H1 (cell line): ENCODE results near the gene SGK1. TPM values are rescaled to one million over a fixed set of nuclear protein-coding genes. Genes with fewer than 3 reads are reported as not detected.

Experiments
- CTCF ChIA-PET: fragments of 300-600 bp; sonication (Branson Sonifier 250); formaldehyde crosslinking; loops from one replicate; lab custom pipeline; 2021; ENCODE audit not compliant: partially characterized antibody; lab: Charles Lee
- POLR2A ChIA-PET: fragments of 300-600 bp; sonication (Branson Sonifier 250); formaldehyde crosslinking; loops from one replicate; lab custom pipeline; 2021; ENCODE audit warnings: inconsistent platforms; ENCODE audit not compliant: partially characterized antibody; lab: Charles Lee
- DNase-seq, 2 experiments: peaks; one replicate each; pipeline versions ENCODE4 v3.0.0 to v3.0.0-alpha.2; 2010 to 2022; ENCODE audit warnings: low spot score in 2 of 2, low read depth in 1 of 2, mixed read lengths in 1 of 2
- FAIRE-seq: peaks from 2 replicates; lab custom pipeline; 2011; peaks lifted over from hg19 to GRCh38; lab: Jason Lieb, UNC
- H2AFZ ChIP-seq: 2 replicates; pipeline ENCODE4 v1.8.1; 2012; ENCODE audit warnings: low read length, inconsistent platforms
- H2AK5ac ChIP-seq: 2 replicates; pipeline ENCODE4 v1.6.1; 2013; ENCODE audit warnings: low read depth, low read length
- H2BK120ac ChIP-seq: replicated peaks from 2 replicates; pipeline ENCODE3; 2013; ENCODE audit warnings: low read depth, low read length, inconsistent platforms
- H2BK12ac ChIP-seq: 2 replicates; pipeline ENCODE4 v1.6.1; 2013; ENCODE audit warnings: low read depth, low read length
- H2BK15ac ChIP-seq: 2 replicates; pipeline ENCODE4 v1.6.1; 2013; ENCODE audit warnings: low read length
- H2BK20ac ChIP-seq: 2 replicates; pipeline ENCODE4 v1.6.1; 2013; ENCODE audit warnings: low read length
- H2BK5ac ChIP-seq: 2 replicates; pipeline ENCODE4 v1.6.1; 2013; ENCODE audit warnings: low read depth, low read length
- H3K14ac ChIP-seq: 2 replicates; pipeline ENCODE4 v1.6.1; 2013; ENCODE audit warnings: inconsistent platforms; ENCODE audit not compliant: insufficient read length
- H3K18ac ChIP-seq: 2 replicates; pipeline ENCODE4 v1.6.1; 2013; ENCODE audit warnings: low read length; ENCODE audit errors: extremely low read depth
- H3K23ac ChIP-seq: 2 replicates; pipeline ENCODE4 v1.6.1; 2013; ENCODE audit warnings: inconsistent platforms; ENCODE audit not compliant: insufficient read length
- H3K23me2 ChIP-seq: 2 replicates; pipeline ENCODE4 v1.6.1; 2013; ENCODE audit warnings: low read depth, low read length
- H3K27ac ChIP-seq: 2 replicates; pipeline ENCODE4 v1.6.1; 2011; ENCODE audit warnings: low read depth, low read length, inconsistent platforms
- H3K27me3 ChIP-seq, 4 experiments: replicated peaks in 1 of 4; 1 replicate in 1 of 4; 2 replicates in 3 of 4; pipeline versions ENCODE4 v1.6.1 to v1.8.1; 2011 to 2013; ENCODE audit warnings: low read length in 3 of 4, mild to moderate bottlenecking in 3 of 4, inconsistent platforms in 2 of 4, mixed read lengths in 2 of 4, moderate library complexity in 1 of 4; ENCODE audit not compliant: control insufficient read depth in 3 of 4, insufficient read depth in 3 of 4; ENCODE audit errors: extremely low read depth in 1 of 4
- H3K36me3 ChIP-seq, 4 experiments: 2 replicates each; pipeline versions ENCODE4 v1.6.1 to v1.8.1; 2011 to 2013; ENCODE audit warnings: mild to moderate bottlenecking in 4 of 4, low read length in 3 of 4, moderate library complexity in 2 of 4, control low read depth in 1 of 4, inconsistent platforms in 1 of 4; ENCODE audit not compliant: insufficient read depth in 4 of 4, control insufficient read depth in 2 of 4
- H3K4ac ChIP-seq: replicated peaks from 2 replicates; pipeline ENCODE3; 2013; ENCODE audit warnings: low read length, low read depth, mixed read lengths, inconsistent platforms; ENCODE audit not compliant: insufficient read length
- H3K4me1 ChIP-seq, 4 experiments: replicated peaks in 1 of 4; 1 replicate in 1 of 4; 2 replicates in 3 of 4; pipeline versions ENCODE4 v1.6.1 to v1.8.1; 2011 to 2013; ENCODE audit warnings: low read length in 3 of 4, inconsistent platforms in 2 of 4, mixed read lengths in 1 of 4; ENCODE audit not compliant: insufficient read depth in 4 of 4, control insufficient read depth in 3 of 4
- H3K4me2 ChIP-seq, 2 experiments: 2 replicates each; pipeline versions ENCODE4 v1.6.1 to v1.8.1; 2011 to 2013; ENCODE audit warnings: low read depth in 2 of 2, low read length in 2 of 2, control low read depth in 1 of 2, inconsistent platforms in 1 of 2, mild to moderate bottlenecking in 1 of 2; ENCODE audit not compliant: insufficient read depth in 1 of 2
- H3K4me3 ChIP-seq, 4 experiments: fragments of 200-600, 300-600 bp in 1 of 4; sonication (generic), shearing (Covaris generic), sonication (Bioruptor Twin) in 1 of 4; 2 replicates each; pipeline versions ENCODE4 v1.5.1 to v1.8.1; 2011 to 2016; ENCODE audit warnings: low read length in 4 of 4, low read depth in 3 of 4, control low read depth in 2 of 4, inconsistent platforms in 2 of 4, mild to moderate bottlenecking in 2 of 4, mixed read lengths in 1 of 4, moderate library complexity in 1 of 4; ENCODE audit not compliant: insufficient read depth in 2 of 4; ENCODE audit errors: extremely low read depth in 1 of 4
- H3K56ac ChIP-seq: replicated peaks from 2 replicates; pipeline ENCODE3; 2013; ENCODE audit warnings: low read depth, mild to moderate bottlenecking, mixed read lengths, low read length, inconsistent platforms; ENCODE audit not compliant: insufficient read length
- H3K79me1 ChIP-seq: 2 replicates; pipeline ENCODE4 v1.6.1; 2013; ENCODE audit warnings: low read depth, low read length, control low read depth
- H3K79me2 ChIP-seq, 2 experiments: 2 replicates each; pipeline versions ENCODE4 v1.6.1 to v1.8.1; 2012 to 2013; ENCODE audit warnings: low read length in 2 of 2, mild to moderate bottlenecking in 2 of 2, inconsistent platforms in 1 of 2; ENCODE audit not compliant: insufficient read depth in 2 of 2, control insufficient read depth in 1 of 2
- H3K9ac ChIP-seq, 4 experiments: replicated peaks in 1 of 4; 1 replicate in 1 of 4; 2 replicates in 3 of 4; pipeline versions ENCODE4 v1.6.1 to v1.8.1; 2011 to 2013; ENCODE audit warnings: low read depth in 3 of 4, low read length in 3 of 4, control low read depth in 2 of 4, mild to moderate bottlenecking in 2 of 4, moderate library complexity in 2 of 4, inconsistent platforms in 1 of 4; ENCODE audit errors: extremely low read depth in 1 of 4
- H3K9me3 ChIP-seq, 2 experiments: 2 replicates each; pipeline versions ENCODE4 v1.6.1 to v1.8.1; 2012 to 2013; ENCODE audit warnings: mild to moderate bottlenecking in 2 of 2, moderate library complexity in 2 of 2, control low read depth in 1 of 2, inconsistent platforms in 1 of 2, low read depth in 1 of 2, low read length in 1 of 2, mixed read lengths in 1 of 2; ENCODE audit not compliant: insufficient read depth in 2 of 2
- H4K20me1 ChIP-seq, 2 experiments: replicated peaks in 1 of 2; 2 replicates each; pipeline versions ENCODE3 to v1.8.1; 2011 to 2013; ENCODE audit warnings: inconsistent platforms in 2 of 2, low read length in 2 of 2, mild to moderate bottlenecking in 1 of 2; ENCODE audit not compliant: insufficient read depth in 2 of 2, control insufficient read depth in 1 of 2
- H4K5ac ChIP-seq: 2 replicates; pipeline ENCODE4 v1.6.1; 2013; ENCODE audit warnings: low read length, low read depth, mixed read lengths, inconsistent platforms; ENCODE audit not compliant: insufficient read length
- H4K8ac ChIP-seq: 2 replicates; pipeline ENCODE4 v1.8.0; 2013; ENCODE audit warnings: mild to moderate bottlenecking, moderate library complexity, low read length, inconsistent platforms; ENCODE audit not compliant: insufficient read depth; ENCODE audit errors: extremely low read depth
- H4K91ac ChIP-seq: replicated peaks from 2 replicates; pipeline ENCODE3; 2013; ENCODE audit warnings: low read length, mixed read lengths, inconsistent platforms; ENCODE audit not compliant: insufficient read length
- CBX8 ChIP-seq: fragments of 300-800, 300-1000 bp; sonication (generic); IDR thresholded peaks from 2 replicates; pipeline ENCODE4 v1.7.1; 2016; ENCODE audit warnings: low read depth, low read length, borderline replicate concordance
- CHD2 ChIP-seq: IDR thresholded peaks from 2 replicates; pipeline ENCODE4 v1.6.1; 2012; ENCODE audit warnings: low read length, improper control_type of control experiment
- CTBP2 ChIP-seq: IDR thresholded peaks from 2 replicates; pipeline ENCODE4 v1.7.0; 2011; ENCODE audit warnings: borderline replicate concordance, mild to moderate bottlenecking, moderate library complexity, mixed read lengths, low read length; ENCODE audit not compliant: insufficient read depth, insufficient read length
- MAFK ChIP-seq: IDR thresholded peaks from 2 replicates; pipeline ENCODE4 v1.6.1; 2012; ENCODE audit warnings: low read depth, mild to moderate bottlenecking, improper control_type of control experiment, low read length
- POU5F1 ChIP-seq: IDR thresholded peaks from 2 replicates; pipeline ENCODE4 v1.6.1; 2011; ENCODE audit warnings: low read depth, mild to moderate bottlenecking, low read length, moderate library complexity
- SP2 ChIP-seq: IDR thresholded peaks from 2 replicates; pipeline ENCODE4 v1.6.1; 2012; ENCODE audit warnings: mild to moderate bottlenecking, low read length, inconsistent platforms
- SRF ChIP-seq: IDR thresholded peaks from 2 replicates; pipeline ENCODE4 v1.6.1; 2011; ENCODE audit warnings: mild to moderate bottlenecking, low read depth, low read length, moderate library complexity
- WGBS, 2 experiments: shearing (Covaris generic) in 1 of 2; methylation state at CpG; one replicate each; pipeline versions ENCODE4 v1.1.6 to v1.1.7; 2013 to 2015; ENCODE audit warnings: low lambda C conversion rate in 2 of 2, mixed read lengths in 2 of 2, inconsistent platforms in 1 of 2, low coverage in 1 of 2, missing lambda C conversion rate in 1 of 2; ENCODE audit not compliant: insufficient replicate concordance in 2 of 2, insufficient coverage in 1 of 2, insufficient read length in 1 of 2; ENCODE audit errors: extremely low coverage in 1 of 2, missing lambda C conversion rate in 1 of 2; 5-methylcytosine and 5-hydroxymethylcytosine counted together
- polyA plus RNA-seq, 7 experiments: library from polyadenylated mRNA; depleted of rRNA in 3 of 7; stranded (reverse) in 5 of 7; unstranded in 2 of 7; fragments of >200 nt in 5 of 7; fragments of 200-250 nt in 2 of 7; gene quantifications; 1 replicate in 5 of 7; 2 replicates in 1 of 7; 4 replicates in 1 of 7; pipeline versions ENCODE4 v1.2.1 to v1.2.3, GENCODE V29; 2011 to 2013; ENCODE audit warnings: missing spikeins in 2 of 7, mixed read lengths in 2 of 7
- total RNA-seq: library from RNA; stranded (reverse); fragmentation: NEBNext Ultra II Directional; extraction: Animal tissue kit (Norgen Biotek cat#: 25700); gene quantifications from 2 replicates; pipeline ENCODE4 v1.2.1, GENCODE V29; 2021

The SGK1 gene
- total and polyA plus RNA-seq, 2 of the 8 experiments (the other 6 are each of a cell fraction or from before 2014, with no cell fraction given): 14.5 to 18.4 TPM

DNA sequence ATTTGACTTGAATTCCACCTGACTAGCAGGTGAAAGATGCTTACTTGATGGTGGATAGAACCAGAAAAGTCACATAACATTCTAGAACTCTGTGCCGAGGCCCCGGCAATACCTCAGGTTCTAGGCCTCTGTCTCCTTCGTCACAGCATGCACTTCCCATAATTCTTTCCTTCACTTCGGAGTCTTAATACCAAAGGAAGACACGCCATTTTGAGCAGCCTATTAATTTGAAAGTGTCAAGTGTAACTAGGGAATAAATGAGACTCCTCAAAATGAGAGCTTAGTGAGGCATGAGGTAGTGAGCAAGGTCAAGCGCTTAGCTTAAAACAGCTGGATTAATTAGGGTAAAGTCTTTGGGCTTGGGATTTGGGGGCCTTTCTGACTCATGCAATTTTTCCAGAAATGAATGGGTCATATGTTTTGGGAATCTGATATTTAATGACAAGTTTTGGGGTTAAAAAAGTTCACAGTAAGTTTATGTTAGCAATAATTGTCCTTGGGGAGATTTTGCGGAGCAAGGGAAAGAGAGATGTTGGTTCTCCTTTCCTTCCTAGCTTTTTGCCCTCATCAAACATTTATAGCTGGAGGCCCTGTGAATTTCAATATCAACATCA is 29.1 kb upstream of the SGK1 start:
- Histone ChIP-seq H2BK20ac (no peak overlapping the region), H4K20me1 (no peaks in the 10 kb centered on the region), H3K23ac (no peak overlapping the region), H2AK5ac (no peak overlapping the region), H2BK5ac (no peak overlapping the region), H3K79me1 (no peaks in the 10 kb centered on the region), H2BK12ac (no peak overlapping the region), H3K4me3 (no peak overlapping the region), H2BK120ac (no peak overlapping the region), H3K4me1 (peaks cover 0 to 2% (median 0%) of the 10 kb centered on the region in 4 experiments; a peak in 1 of 7 replicates), H2AFZ (no peak overlapping the region), H3K56ac (no peak overlapping the region), H3K27me3 (no peaks in the 10 kb centered on the region), H3K9ac (no peak overlapping the region), H4K5ac (no peak overlapping the region), H3K14ac (no peak overlapping the region), H3K18ac (no peak overlapping the region), H3K4ac (no peak overlapping the region), H3K27ac (no peak overlapping the region), H3K79me2 (no peaks in the 10 kb centered on the region), H3K36me3 (no peaks in the 10 kb centered on the region), H3K23me2 (no peaks in the 10 kb centered on the region), H3K9me3 (no peaks in the 10 kb centered on the region), H4K8ac (no peak overlapping the region)
- 89% methylated on average over 7 of the region's 7 CpGs; no CpG with 5 or more reads in 1 of the 2 experiments for WGBS, 2 experiments
- FAIRE-seq: no peak
- no peak for TF ChIP-seq CHD2
- TF ChIP-seq SP2: no peak
- no peak for TF ChIP-seq CBX8
- TF ChIP-seq MAFK: no peak
- TF ChIP-seq POU5F1: no peak
- no peak for TF ChIP-seq SRF
- TF ChIP-seq CTBP2: no peak
- TF ChIP-seq, all 59 proteins: peak for 0
- H2BK15ac ChIP-seq: no peak overlapping the region
- POLR2A ChIA-PET: no interaction called here
- no peak for DNase-seq
- CTCF ChIA-PET: interaction anchor here (0.9 to 2.0 kb wide), 2 partner anchors 12 to 26 kb away, joined by 3 to 5 read pairs; no protein-coding TSS in a partner anchor
- H3K4me2 ChIP-seq: no peak overlapping the region
- no peak overlapping the region for H4K91ac ChIP-seq
